GM19438 (cell line): ENCODE results near the gene TUBA1B.
"Not testable (repeated sequence)": the region's sequence is repeated elsewhere in the genome, so short reads cannot be mapped to it uniquely, and the experiment has no call there.

Experiments used
- ATAC-seq: cut with Tn5 transposase; IDR thresholded peaks from one replicate; pipeline ENCODE4 v1.9.1; 2021; ENCODE audit warnings: low read depth; ENCODE audit not compliant: unreplicated experiment

The TUBA1B gene

DNA sequence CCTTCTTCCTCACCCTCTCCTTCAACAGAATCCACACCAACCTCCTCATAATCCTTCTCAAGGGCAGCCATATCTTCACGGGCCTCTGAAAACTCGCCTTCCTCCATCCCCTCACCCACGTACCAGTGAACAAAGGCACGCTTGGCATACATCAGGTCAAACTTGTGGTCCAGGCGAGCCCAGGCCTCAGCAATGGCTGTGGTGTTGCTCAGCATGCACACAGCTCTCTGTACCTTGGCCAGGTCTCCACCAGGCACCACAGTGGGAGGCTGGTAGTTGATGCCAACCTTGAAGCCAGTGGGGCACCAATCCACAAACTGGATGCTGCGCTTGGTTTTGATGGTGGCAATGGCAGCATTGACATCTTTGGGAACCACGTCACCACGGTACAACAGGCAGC lies 3.2 kb downstream of the TUBA1B start:
- ATAC-seq: not testable (repeated sequence)

DNA sequence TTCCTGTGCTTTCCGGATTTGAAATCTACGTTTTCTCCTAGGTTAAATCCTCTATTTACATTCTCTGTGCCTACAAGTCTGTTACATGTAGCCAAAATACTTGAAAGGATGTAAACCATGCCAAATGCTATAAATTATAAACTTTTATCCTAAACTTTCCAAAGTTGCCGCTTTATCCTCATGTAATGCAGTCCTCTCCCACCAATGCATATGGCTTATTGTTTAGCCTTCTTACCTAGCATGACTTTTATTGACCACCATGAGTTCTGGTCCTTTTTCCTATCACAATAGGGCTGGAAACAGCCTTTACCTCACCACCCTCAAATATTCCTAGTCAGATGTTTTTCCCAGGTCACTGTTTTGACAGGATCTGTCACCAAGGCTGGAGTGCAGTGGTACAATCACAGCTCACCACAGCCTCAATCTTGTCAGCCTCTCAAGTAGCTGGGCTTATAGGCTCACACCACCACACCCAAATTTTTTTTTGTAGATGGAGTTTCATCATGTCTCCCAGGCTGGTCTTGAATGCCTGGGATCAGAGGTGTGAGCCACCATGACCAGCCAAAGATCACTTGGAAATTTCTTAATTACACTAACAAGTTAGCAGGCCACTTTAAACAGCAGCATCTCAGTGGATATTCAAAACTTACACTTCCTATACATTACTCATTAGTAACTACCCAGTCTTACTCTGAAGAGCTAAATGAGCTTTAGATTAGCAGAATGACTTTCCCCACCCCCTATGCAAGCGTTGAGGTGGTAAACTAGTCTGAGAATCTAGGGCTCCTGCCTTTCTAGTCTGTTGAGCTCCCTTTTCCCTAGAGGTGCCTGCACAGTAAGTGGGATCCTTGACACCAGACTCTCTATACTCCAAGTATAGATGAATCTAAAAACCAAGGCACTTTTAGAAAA lies 4.1 kb downstream of the TUBA1B start:
- no peak for ATAC-seq

GRCh38 chr12:49121047-49121696 lies 10.0 kb downstream of the TUBA1B start:
- ATAC-seq: no peak

DNA sequence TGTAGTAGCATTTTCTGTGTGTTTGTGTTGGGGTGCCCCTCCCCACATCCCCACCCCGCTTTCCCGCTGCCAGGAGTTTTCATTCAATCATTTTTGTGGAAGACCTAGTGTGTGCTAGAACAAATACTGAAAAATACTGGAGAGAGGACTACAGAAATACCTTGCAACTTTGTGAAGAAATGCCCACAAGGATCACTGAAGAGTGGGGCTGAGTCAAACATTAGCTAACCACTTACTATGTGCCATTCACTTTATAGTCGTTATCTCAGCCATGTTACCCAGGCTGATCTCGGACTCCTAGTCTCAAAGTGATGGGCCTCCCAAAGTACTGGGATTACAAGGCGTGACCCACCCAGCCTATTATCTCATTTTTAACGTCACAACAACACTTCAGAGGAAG lies 20.0 kb downstream of the TUBA1B start:
- ATAC-seq: no peak

- peak; percentile 99 for ATAC-seq
Measured at GRCh38 chr12:49110464-49111155, 20.6 kb downstream of the TUBA1B start, which contains the start of gene LMBR1L. TSS of gene LMBR1L (minus strand) at chr12:49110847. CDS start at chr12:49110555, 292 bp downstream.

GRCh38 chr12:49109641-49110463 lies 21.3 kb downstream of the TUBA1B start:
- no peak for ATAC-seq

DNA sequence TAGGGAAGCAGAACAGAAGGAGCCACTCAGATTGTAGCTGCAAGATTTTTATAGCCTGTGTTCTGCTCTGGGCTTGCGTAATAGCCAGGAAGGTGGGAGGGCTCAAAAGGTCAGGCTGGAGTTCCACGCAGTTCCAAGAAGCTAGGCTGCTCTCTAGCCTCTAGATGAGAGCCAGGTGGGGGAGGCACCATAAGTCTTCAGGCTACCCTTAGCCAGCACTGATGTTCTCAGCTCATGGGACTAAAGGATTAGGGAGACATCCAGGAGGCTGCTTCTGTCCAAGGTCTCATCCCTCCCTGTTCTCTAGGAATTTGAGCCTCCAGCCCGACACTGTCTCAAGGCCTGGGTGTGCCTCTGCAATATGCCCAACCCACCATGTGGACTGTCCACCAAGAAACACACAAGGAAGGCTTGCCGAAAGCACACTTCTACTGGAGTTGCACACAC lies 22.2 kb downstream of the TUBA1B start:
- ATAC-seq: no peak

GRCh38 chr12:49105504-49106084 lies 25.6 kb downstream of the TUBA1B start:
- ATAC-seq: no peak

GRCh38 chr12:49104822-49105221 lies 26.4 kb downstream of the TUBA1B start:
- ATAC-seq: no peak

DNA sequence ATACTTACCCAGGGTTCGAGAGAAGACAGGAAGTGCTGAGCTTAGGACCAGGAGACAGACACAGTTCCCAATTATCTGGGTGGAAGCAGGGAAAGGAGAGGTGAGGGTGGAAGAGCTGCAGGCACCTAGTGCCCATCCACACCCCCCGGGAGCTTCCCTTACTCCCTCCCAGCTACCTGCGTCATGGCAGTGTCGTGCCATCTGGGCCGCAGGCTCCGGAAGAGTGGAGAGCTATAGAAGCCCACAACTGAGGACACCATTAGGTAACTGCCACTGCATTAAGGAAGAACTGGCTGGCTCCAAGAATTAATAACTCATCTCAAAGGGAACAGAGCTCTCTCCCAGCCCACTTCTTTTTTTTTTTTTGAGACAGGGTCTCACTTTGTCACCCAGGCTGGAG lies 30.8 kb downstream of the TUBA1B start:
- no peak for ATAC-seq

DNA sequence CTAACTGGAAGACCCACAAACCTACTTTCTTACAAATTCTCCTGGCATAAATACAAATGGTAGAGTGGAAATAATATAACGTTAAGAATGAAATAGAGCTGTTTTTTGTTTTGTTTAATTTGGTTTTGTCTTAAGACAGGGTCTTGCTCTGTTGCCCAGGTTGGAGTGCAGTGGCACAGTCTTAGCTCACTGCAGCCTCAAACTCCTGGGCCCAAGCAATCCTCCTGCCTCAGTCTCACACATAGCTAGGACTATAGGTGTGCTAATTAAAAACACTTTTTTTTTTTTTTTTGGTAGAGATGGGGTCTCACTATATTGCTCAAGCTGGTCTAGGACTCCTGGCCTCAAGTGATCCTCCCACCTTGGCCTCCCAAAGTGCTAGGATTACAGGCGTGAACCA lies 32.5 kb downstream of the TUBA1B start:
- no peak for ATAC-seq

GRCh38 chr12:49098035-49098451 lies 33.2 kb downstream of the TUBA1B start:
- ATAC-seq: no peak

DNA sequence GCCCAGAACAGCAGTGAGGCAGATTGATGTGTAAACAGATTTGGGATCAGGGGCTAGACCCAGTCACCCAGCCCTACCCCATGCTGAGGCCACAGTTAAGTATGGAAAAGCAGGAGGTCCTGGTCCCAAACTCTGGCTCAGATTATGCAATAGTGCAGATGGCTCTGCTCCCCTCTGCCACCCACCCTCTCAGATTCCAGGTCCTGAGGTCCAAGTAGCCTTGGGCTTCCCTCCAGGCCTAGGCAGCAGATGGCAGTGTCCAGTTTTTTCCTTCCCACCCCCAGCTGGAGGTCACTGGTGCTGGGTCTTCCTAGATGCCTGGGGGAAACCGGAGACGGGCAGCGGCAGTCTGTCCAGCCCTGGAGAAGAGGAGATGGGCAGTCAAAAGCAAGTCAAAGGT lies 33.8 kb downstream of the TUBA1B start:
- no peak for ATAC-seq

- no peak for ATAC-seq
Measured at GRCh38 chr12:49094975-49095365, 36.2 kb downstream of the TUBA1B start.

DNA sequence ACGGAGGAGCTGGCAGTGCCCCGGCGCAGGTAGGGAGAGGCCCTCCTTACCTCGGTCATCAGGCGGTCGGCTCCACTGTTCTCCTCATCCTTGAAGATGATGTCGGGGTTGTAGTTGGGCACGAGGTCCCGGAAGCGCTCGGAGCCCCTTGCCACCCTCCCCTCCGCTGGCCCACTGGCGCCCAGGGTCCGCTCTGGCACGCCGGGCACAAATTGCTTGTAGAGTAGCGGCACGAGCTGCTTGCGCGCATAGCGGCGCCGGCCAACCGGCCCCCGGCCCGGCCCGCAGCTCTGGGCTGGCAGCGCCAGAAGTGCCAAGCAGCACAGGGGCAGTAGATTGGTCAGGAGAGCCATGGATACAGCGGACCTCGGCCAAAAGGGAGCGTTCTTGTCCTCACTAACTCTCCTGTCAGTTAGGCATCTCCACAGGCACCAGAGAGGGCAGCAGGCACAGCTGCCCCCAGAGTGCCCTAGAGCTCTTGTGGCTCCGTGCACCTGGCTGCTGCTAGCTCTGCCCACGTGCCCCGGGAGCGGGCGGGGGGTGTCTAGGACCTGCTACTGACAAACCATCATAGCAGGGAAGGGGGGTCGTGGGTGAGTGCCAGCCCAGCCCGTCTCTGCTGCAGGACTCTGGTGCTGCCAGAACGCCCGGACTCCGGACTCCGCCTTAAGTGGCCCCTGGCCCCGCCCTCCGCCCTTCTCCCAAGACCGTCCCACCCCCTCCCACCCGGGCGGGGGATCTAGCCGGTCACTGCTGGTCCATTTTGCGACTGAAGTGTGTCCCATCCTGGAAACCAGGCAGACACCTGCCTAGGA lies 36.8 kb downstream of the TUBA1B start, which contains the start of gene DHH:
Gene DHH, minus strand, starts transcription at position 642 of the 815 bp plus-strand sequence. Its CDS starts 289 bp downstream, at position 353.
- no peak for ATAC-seq

GRCh38 chr12:49093792-49094159 lies 37.4 kb downstream of the TUBA1B start:
- no peak for ATAC-seq

GRCh38 chr12:49092816-49093406 lies 38.3 kb downstream of the TUBA1B start:
- no peak for ATAC-seq

- no peak for ATAC-seq
Measured at GRCh38 chr12:49092086-49092815, 38.9 kb downstream of the TUBA1B start.
